Measurements from ENCODE around the gene COL4A6.

- no peak for TF ChIP-seq EZH2phosphoT487 (IDR thresholded peaks at IDR 0.05; ENCODE audit: insufficient read depth, low read depth)
- no peak for TF ChIP-seq EZH2 (IDR thresholded peaks at IDR 0.05; ENCODE audit: insufficient read depth, poor library complexity, severe bottlenecking)
Measured at GRCh38 chrX:108203540-108203939, 234.7 kb downstream of the COL4A6 start.
